ENCODE results near the gene DROSHA. TPM values are rescaled to one million over a fixed set of nuclear protein-coding genes. Genes with fewer than 3 reads are reported as not detected.

The DROSHA gene
- total RNA-seq, 1 experiment from 2014 or later: 106 TPM

DNA sequence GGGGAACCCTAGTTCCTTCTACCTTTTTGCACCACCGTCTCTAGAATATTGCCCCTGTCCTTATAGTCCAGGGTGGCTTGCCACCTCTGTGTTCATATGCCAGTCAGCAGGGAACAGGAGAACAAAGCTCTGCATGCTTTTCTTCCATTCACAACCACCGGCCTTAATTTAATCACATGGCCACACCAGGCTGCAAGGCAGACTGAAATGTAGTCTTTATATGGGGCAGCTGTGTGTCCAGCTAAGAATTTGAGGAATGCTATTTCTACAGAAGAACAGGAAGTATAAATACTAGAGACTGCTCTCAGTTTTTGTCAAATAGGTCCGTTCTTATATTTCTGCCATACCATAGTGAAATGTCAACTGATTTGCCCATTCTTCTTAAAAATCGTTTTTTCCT lies 6.0 kb upstream of the DROSHA start:
- Mint-ChIP-seq H3K27ac (no peak overlapping the region), H3K27me3 (ENCODE audit: low read depth) (no peaks in the 10 kb centered on the region), H3K9me3 (no peaks in the 10 kb centered on the region), H3K36me3 (ENCODE audit: insufficient read depth in 1 of 3, low read depth in 3 of 3) (peaks cover 30 to 73% (median 63%) of the 10 kb centered on the region in 3 experiments), H3K4me1 (peaks cover 5 to 12% of the 10 kb centered on the region in 2 experiments), H3K4me3 (no peak overlapping the region)
- Histone ChIP-seq H3K14ac (ENCODE audit: insufficient read depth, low read length) (no peak overlapping the region), H3K4ac (ENCODE audit: low read depth, low read length) (no peak overlapping the region), H2BK5ac (ENCODE audit: insufficient read length, low read length) (no peak overlapping the region), H2AK5ac (ENCODE audit: insufficient read length, low read length) (no peak overlapping the region), H4K20me1 (ENCODE audit: control insufficient read depth, insufficient read depth, insufficient read length) (no peaks in the 10 kb centered on the region), H3K79me1 (ENCODE audit: insufficient read depth, low read depth, low read length, poor library complexity, severe bottlenecking) (peaks cover 2% of the 10 kb centered on the region), H3K79me2 (ENCODE audit: insufficient read depth, low read length) (peaks cover 1% of the 10 kb centered on the region; the same call in 1 of the 2 replicates), H3K4me2 (ENCODE audit: insufficient read depth, insufficient read length, low read length) (no peak overlapping the region), H4K8ac (replicated peaks; ENCODE audit: insufficient read length, low read depth, low read length) (no peak overlapping the region), H3K9me3 (ENCODE audit: control insufficient read depth, low read depth, low read length) (no peaks in the 10 kb centered on the region), H4K5ac (ENCODE audit: insufficient read length, low read depth, low read length) (no peak overlapping the region), H3K9ac (ENCODE audit: extremely low read depth, insufficient read length, low read length) (no peak overlapping the region), H2BK12ac (ENCODE audit: insufficient read length, low read depth, low read length) (no peak overlapping the region), H3K4me1 (ENCODE audit: insufficient read depth, low read length) (no peaks in the 10 kb centered on the region), H2AFZ (ENCODE audit: low read length) (no peak overlapping the region), H3K27me3 (ENCODE audit: insufficient read depth, low read length) (no peaks in the 10 kb centered on the region), H3K18ac (ENCODE audit: insufficient read length, low read depth, low read length) (no peak overlapping the region), H2BK15ac (ENCODE audit: low read depth, low read length) (no peak overlapping the region), H3K23me2 (ENCODE audit: insufficient read length, low read depth, low read length, poor library complexity, severe bottlenecking) (no peaks in the 10 kb centered on the region), H4K91ac (ENCODE audit: insufficient read length, low read depth, low read length) (no peak overlapping the region), H2BK20ac (ENCODE audit: low read depth, low read length, poor library complexity, severe bottlenecking) (no peak overlapping the region), H3K23ac (ENCODE audit: insufficient read length, low read depth, low read length) (no peak overlapping the region), H2BK120ac (ENCODE audit: low read depth, low read length, poor library complexity, severe bottlenecking) (no peak overlapping the region), H3K56ac (ENCODE audit: insufficient read length, low read depth, low read length) (no peak overlapping the region), H3T11ph (ENCODE audit: low read length) (no peak overlapping the region), H3K27ac (ENCODE audit: insufficient read length, low read depth, low read length) (no peak overlapping the region)
- no CpG with 5 or more reads among the region's 4 CpGs for WGBS (ENCODE audit: extremely low coverage, insufficient read length, low lambda C conversion rate)
- TF ChIP-seq, protein P1, sequence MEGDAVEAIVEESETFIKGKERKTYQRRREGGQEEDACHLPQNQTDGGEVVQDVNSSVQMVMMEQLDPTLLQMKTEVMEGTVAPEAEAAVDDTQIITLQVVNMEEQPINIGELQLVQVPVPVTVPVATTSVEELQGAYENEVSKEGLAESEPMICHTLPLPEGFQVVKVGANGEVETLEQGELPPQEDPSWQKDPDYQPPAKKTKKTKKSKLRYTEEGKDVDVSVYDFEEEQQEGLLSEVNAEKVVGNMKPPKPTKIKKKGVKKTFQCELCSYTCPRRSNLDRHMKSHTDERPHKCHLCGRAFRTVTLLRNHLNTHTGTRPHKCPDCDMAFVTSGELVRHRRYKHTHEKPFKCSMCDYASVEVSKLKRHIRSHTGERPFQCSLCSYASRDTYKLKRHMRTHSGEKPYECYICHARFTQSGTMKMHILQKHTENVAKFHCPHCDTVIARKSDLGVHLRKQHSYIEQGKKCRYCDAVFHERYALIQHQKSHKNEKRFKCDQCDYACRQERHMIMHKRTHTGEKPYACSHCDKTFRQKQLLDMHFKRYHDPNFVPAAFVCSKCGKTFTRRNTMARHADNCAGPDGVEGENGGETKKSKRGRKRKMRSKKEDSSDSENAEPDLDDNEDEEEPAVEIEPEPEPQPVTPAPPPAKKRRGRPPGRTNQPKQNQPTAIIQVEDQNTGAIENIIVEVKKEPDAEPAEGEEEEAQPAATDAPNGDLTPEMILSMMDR (conservative IDR thresholded peaks at IDR 0.05): no peak
- DNase-seq: no peak

Data from H9 (cell line).